GM21390 (cell line): ENCODE data around the gene ACOT11.
"Not testable (repeated sequence)": the region's sequence is repeated elsewhere in the genome, so short reads cannot be mapped to it uniquely, and the experiment has no call there.

Experiments
- ATAC-seq: cut with Tn5 transposase; IDR thresholded peaks from one replicate; pipeline ENCODE4 v1.9.1; 2021; ENCODE audit not compliant: unreplicated experiment

The ACOT11 gene

DNA sequence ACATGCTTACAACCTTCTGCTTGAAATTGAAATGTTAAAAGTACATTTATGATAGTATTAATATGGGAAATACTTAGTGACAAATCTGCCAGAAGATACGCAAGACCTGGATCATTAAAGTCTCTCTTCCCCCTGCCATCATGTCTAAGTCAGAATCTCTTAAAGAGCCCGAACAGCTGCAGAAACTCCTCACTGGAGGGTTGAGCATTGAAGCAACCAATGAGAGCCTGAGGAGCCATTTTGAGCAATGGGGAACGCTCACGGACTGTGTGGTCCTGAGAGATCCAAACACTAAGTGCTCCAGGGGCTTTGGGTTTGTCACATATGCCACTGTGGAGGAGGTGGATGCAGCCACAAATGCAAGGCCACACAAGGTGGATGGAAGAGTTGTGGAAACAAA, 11.4 kb upstream of the ACOT11 start:
- ATAC-seq, result not testable (repeated sequence)

DNA sequence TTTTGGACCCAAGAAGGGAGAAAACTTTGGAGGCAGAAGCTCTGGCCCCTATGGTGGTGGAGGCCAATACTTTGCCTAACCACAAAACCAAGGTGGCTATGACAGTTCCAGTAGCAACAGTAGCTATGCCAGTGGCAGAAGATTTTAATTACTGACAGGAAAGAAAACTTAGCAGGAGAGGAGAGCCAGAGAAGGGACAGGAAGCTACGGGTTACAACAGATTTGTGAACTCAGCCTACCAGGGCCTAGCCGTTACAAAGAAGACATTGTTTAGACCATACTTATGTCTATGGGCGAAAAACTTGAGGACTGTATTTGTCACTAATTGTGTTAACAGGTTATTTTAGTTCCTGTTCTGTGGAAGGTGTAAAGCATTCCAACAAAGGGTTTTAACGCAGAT, 10.4 kb upstream of the ACOT11 start:
- ATAC-seq, result no peak

DNA sequence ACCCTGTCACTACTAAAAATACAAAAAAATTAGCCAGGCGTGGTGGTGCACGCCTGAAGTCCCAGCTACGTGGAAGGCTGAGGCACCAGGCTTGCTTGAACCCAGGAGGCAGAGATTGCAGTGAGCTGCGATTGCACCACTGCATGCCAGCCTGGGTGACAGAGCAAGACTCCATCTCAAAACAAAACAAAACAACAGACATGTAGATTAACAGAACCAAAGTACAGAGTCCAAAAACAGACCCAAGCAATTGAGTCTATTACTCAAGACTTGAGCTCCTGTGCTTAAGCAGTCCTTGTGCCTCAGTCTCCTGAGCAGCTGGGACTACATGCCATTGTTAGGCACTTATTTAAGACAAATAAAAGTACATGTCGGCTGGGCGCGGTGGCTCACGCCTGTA, 9.5 kb upstream of the ACOT11 start:
- ATAC-seq, result no peak

DNA sequence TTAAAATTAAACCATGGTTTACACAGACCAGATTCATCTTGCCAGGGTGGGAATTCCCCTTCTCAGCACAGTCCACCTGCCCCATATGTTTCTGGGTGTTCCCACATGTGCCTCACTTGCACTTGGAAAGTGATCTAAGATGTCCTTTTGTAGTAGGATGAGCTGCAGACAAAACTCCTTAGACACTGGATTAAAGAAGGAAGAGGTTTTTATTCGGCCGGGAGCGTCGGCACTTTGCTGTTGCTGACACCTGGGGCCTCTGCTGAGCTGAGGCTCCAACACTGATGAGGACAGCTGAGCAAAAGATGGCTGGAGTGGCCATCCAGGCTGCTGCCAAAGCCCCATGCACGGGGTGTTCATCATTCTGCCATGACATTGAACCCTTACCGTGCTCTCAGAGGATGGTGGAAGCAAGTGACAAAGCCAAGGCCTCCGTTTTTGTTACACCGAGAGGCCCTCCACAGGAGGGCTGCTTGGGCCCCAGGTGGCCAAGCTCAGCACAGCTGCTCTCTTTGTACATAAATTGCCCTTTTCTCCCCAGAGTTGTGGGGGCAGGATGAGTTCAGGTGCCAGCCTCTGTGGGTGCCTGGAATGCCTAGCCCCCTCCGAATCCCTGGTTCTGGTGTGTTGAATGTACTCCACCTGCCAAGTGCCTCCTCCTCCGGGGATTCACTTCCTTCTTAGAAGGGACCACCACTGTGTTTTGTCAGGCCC, 7.3 kb upstream of the ACOT11 start:
- ATAC-seq, result no peak

DNA sequence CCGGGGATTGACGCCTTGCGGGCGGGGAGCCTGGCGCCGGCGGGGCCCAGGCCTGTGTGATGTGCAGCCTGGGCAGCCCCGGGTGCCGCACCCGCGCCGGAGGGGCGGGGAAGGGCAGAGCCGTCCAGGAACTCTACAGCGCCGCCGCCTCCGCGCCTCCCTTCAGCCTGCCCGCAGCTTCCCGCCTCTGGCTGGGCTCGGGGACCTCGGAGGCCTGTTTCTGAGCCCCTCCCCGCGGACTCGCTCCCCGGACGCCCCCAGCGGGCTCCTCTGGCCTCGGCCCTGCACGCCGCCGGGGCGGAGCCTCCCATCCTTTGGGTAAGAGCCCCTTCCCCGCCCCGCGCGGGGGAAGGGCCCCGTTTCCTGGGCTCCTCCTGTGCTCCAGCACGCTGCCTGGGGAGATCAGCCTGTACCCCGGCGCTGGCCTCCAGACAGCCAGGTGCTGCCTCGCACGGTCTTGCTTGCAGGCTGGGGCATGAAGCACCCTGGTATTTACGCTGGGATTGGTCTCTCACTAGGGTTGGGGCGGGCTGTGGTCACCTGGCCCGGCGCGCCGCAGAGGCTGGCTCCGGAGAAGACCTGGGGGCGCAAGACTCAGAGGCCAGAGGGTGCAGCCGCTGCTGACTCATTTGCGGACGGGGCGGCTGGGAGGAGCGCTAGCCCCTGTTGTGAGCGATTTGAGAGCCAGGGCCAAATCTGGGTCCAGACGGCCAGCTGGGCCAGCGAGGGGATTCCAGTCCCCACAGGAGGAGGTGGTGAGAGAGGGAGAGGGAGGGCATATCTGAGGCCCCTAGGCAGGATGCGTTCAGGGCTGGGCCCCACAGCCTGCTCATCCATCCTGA, 5.7 kb upstream of the ACOT11 start:
- ATAC-seq, result peak; percentile 67

DNA sequence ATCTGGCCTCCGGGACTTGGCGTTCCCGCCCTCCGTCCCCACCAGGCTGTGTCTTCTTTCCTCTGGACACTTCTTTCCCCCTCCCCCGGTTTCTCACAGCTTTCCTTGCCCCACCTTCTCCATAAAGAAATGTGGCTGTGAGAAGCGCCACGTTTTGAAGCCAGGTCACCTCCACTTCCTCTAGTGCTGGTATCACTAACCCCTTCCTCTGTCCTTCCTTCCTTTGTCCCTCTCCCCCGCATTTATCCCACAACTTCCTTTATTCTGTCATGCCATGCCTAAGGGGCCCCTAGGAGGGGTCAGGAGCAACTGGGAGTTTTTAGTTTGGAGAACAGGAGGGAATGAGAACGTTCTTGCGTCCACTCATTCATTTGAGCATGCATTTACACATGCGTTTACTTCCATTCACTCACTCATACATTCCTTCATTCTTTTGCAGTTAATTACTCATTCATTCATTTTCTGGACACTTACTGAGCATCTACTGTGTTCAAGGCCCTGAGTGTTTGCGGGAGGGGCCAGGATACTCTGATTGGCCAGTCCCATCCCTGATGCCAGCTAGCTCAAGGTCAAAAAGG, 5.0 kb upstream of the ACOT11 start:
- ATAC-seq, result no peak

DNA sequence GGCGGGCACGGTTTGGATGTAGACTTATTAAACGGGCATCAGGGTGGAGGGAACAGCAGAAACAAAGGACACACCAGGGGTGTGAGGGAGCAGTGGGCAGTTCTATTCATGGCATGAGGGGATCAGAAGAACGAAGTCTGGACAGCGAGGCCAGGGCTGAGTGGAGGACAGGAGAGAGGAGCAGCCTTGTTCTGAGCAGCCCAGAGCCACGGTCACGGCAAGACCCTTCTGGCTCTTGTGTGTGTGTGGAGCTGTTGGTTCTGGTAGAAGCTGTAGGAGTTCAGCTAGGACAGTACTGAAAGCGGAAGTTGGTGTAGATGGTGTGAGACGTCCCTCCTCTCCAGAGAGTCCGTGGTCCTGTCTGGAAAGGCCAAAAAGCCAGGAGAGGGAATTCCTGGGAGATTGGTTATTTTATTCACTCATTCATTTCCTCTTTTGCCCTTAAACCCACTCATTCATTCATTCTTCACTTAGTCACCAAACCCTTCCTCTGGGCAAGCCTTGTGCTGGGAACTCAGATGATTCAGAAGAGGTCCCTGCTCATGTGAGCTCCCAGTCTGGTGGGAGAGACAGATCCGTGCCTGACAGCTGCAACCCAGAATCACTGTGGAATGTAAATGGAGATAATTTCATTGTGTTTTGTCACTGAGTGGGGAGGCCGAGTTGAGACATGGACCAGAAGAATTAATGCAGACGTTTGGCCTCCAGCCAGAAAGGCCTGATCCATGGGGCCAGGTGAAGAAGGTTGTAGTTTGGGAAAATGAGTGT, 4.1 kb upstream of the ACOT11 start:
- ATAC-seq, result no peak

DNA sequence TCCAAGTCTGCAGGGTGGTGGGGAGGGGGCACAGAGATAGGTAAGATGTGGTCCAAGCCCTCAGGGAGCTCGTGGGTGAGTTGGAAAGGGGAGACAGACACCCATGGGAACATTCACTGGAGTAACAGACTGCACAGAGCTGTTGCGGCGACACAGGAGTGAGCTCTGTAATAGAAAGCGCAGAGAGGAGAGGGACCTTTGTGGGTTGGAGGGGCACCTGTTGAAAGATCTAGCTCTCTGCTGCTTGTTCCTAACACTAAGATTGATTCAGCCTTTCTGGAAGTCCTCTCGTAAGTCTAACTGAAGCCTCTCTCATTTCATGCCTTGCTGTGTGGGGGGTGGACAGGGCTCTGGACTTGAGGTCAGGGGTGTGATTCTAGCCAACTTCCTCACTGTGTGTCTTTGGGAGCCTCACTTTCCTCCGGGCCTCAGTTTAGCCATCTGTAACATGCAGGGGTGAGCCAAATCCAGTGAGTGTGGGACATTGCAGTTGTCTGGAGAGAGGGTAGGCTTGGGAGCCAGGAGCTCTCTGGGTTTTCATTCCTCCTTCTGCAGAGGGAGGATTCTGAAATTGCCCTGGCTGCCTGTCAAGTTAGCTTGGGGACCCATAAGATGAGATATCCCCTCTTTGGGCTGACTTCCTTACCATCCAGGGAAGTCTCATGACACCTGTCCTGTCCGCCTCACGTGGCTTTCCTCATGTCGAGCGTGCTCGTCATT, 2.0 kb upstream of the ACOT11 start:
- no peak for ATAC-seq

DNA sequence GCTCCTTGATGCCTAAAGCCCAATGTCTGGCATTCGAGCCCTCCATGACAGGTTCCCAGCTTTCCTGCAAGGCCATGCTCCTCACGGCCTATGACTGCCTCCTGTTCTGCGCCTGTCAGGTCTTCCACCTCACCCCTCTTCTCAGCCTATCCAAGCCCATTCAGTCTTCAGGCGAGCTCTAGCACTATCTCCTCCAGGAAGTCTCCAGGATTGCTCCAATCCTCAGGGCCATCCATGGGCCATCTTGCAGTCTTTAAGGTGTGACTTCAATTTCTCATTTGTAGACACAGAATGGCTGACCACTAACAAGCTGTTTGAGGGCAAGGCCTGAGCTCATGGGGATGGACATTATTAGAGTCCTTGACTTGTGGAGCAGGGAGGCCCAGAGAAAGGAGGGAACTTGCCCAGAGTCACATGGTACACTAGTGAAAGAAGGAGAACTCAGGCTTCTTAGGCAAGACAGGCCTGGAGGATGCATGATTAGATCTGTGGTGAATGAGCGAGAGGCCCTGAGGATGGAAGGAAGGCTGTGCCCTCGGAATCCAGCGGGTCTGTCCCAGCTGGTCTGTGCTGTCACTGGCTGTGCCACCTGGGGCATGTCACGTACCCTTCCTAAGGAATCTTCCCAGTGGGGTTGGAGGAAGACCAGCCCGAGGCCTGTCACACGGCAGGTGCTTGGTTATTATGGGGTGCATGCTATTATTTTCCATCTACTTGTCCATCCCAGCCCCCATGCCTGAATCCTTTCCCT, 1.2 kb upstream of the ACOT11 start:
- ATAC-seq, result no peak

DNA sequence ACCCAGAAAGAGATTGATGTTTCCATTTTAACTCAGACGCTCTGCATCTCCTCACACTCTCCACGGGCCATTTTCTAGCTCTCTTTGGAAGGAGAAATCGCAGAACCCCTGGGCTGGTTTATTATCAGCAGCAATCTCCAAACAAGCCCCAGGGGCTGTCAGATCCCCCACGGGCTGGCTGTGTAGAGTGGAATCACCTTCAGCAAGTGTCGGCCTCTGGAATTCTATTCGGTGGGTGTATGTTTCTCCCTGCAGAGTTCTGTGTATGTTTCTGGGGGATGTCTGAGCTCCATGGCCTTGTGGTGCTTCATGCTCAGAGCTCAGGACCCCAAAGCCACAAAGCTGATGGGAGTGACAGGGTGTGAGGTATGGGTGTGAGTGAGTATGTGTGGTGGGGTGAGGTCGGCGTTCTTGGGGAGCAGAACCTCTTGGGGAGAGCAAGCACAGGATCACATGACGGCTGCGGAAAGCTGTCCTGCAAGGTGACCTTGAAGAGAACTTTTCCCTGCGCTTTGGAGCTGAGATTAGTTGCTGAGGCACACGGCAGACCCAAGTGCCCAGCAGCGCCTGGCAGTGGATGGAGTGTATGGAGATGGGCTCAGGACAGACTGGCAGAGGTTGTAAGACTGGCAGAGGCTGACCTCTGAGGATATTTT, 489 bp downstream of the ACOT11 start:
- no peak for ATAC-seq

DNA sequence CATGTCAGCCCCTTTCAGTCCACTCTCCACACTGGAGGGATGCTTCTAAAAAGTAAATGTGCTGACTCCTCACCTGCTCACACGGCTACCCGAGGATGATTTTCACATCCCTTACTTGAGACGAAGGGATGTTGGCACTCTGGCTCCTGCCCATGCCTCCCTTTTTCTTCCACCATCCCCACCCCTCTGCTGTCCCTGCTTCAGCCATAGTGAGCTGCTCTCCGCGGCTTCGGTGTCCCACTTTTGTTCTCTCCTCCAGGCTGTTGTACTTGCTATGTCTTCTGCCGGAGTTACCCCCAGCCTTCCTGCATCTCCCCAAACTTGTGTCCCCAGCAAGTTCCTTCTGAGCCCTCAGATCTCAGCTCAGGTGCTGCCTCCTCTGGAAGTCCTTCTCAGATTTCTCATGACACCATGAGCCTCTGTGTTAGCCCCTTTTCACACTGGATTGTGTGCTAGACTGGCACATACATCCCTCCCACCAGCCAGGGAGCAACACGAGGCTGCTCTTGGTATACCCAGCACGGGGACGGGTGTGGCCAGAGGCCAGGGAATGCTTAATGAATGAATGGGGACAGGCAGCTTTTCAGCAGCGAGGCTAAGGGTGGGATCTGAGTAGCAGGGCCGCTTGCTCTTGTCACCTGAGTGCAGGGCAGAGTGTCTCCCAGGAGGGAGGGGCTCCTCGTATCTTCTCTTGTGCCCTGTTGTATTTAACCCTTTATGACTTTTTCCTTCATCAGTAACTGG, 1.3 kb downstream of the ACOT11 start:
- no peak for ATAC-seq

DNA sequence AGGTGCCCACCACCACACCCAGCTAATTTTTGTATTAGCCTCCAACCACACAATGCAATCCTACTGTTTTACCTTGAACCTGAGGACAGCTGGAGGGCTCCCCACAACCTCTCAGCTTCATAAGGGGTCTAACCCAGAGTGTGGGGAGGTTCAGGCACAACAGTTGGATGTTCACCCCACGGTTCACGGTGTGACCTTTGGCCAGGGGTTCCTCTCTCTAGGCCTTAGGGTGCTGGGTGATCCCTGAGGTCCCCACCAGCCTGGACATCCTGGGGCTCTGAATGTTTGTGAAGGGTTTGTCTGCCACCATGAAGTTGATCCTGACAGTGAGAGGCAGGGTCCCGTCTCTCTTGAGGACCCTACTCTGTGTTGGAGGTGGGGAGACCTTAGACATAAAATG, 3.9 kb downstream of the ACOT11 start:
- ATAC-seq, result no peak

DNA sequence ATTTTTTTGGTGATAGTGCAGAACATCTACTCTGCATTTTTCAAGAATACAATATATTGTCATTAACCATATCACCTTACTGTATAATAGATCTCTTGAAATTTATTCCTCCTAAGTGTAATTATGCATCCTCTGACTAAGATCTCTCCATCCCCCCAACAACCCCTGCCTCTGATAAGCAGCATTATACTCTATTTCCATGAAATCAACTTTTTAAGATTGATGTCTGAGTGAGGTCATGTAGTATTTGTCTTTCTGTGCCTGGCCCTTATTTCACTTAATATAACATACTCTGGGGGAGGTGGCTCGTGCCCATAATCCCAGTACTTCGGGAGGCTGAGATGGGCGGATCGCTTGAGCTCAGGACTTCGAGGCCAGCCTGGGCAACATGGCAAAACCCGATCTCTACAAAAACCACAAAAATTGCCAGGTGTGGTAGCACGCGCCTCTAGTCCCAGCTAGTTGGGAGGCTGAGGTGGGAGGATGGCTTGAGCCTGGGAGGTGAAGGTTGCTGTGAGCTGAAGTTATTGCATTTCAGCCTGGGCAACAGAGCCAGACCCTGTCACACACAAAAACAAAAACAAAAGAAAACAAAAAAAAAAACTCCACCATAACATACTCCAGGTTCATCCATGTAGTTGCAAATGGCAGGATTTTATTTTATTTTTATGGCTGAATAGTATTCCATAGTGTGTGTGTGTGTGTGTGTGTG, 5.7 kb downstream of the ACOT11 start:
- no peak for ATAC-seq

DNA sequence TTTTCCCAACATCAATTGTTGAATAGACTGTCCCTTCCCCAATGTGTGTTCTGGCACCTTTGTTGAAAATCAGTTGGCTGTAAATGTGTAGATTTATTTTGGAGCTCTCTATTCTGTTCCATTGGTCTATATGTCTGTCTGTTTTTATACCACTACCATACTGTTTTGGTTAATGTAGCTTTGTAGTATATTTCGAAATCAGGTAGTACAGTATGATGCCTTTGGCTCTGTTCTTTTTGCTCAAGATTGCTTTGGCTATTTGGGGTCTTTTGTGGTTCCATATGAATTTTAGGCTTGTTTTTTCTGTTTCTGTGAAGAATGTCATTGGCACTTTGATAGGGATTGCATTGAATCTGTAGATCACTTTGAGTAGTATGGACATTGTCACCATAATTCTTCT, 8.1 kb downstream of the ACOT11 start:
- no peak for ATAC-seq

DNA sequence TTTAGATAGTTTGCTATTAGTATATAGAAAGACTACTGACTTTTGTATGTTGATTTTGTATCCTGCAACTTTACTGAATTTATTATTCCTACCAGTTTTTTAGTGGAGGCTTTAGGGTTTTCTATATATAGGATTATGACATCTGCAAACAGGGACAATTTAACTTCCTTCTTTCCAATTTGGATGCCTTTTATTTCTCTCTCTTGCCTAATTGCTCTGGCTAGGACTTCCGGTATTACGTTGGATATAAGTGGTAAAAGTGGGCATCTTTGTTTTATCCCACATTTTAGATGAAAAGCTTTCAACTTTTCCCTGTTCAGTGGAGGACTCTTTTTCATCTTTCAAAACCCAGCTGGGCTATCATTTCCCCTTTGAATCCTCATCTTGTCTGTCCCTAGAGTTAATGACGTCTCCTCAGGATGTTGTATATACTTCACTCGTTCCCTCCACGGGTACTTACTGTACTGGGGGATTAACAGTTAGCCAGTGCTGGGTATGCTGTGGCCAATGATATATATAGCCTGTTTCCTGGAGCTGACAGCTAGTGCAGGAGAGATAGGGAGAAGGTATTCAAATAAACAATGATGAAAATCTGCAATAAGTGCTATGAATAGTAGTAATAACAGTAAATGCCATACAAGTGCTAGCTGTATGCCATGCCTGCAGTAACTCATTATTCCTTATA, 9.8 kb downstream of the ACOT11 start:
- ATAC-seq, result no peak

DNA sequence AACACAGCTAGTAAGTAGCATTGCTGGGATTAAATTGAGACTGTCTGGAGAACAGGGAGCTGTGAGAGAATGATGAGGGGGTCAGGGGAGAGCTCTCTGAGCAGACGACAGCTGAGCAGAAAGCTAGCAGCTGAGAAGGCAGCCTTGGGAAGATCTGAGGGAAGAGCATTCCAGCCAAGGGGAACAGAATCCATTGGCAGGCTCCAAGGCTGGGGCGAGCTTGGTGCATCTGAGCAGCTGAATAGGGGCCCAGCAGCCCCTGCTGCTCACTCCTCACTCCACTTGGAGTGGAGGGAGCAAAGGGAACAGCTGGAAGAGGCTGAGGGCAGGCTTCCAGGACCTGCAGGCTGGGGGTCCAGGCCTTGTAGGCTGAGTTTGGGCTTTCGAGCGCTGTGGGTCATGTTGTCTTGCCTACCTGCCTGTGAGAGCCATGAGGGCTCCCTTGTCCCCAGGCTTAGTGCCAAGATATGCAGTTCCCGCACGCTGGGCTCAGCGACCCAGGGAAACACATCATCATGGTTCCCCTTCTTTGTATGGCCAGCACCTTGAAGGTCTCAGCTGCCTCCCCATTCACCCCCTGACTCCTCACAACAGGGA, 10.5 kb downstream of the ACOT11 start:
- no peak for ATAC-seq

DNA sequence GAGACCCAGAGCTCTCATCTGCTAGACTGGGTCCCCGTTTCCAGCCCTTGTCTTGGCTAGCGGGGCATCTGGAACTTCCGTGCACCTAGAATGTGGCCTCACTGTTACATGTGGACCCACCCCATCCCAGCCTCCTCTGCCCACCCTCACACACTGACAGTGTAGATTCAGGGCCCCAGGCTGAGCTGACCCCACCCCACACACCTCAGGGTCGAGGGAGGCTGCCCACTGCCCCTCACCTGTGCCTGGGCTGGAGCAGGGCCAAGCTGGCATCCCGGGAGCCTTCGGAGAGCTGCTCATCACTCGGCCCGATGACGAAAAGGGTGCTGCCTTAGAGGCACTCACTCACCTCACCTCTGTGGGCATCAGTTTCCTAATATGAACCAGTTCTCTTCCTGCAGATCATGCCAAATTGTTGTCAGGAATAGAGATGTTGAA, 11.1 kb downstream of the ACOT11 start:
- ATAC-seq, result no peak
